ENCODE results near the gene PDE4B. TPM values are rescaled to one million over a fixed set of nuclear protein-coding genes. Genes with fewer than 3 reads are reported as not detected.
"Not testable (repeated sequence)": the region's sequence is repeated elsewhere in the genome, so short reads cannot be mapped to it uniquely, and the experiment has no call there.

Gene PDE4B
- polyA plus RNA-seq, 4 donors = 1.1 to 5.2 (median 3.7) TPM

GRCh38 chr1:65840683-65841082, 48.0 kb downstream of the PDE4B start:
- H3K36me3 ChIP-seq (ENCODE audit: control insufficient read depth in 3 of 3, insufficient read depth in 2 of 3, low read depth in 1 of 3, low read length in 3 of 3) = no peaks in the 10 kb centered on the region
- H3K4me3 ChIP-seq (ENCODE audit: low read depth in 1 of 3, low read length in 3 of 3) = no peak overlapping the region
- DNase-seq (no peak), FAIRE-seq (no peak)
- H3K9me3 ChIP-seq (ENCODE audit: control insufficient read depth in 2 of 2, insufficient read depth in 1 of 2, low read depth in 1 of 2, low read length in 1 of 2) = no peaks in the 10 kb centered on the region
- H3K27me3 ChIP-seq (ENCODE audit: control insufficient read depth in 3 of 3, insufficient read depth in 3 of 3, low read length in 3 of 3) = no peaks in the 10 kb centered on the region
- H3K27ac ChIP-seq (ENCODE audit: low read depth in 1 of 3, low read length in 2 of 3) = no peak overlapping the region
- WGBS, 3 donors = 89 to 91% (median 90%) methylated on average over 7 of the region's 7 CpGs
- H3K4me1 ChIP-seq (ENCODE audit: control insufficient read depth in 3 of 3, insufficient read depth in 2 of 3, low read depth in 1 of 3, low read length in 2 of 3) = no peaks in the 10 kb centered on the region

GRCh38 chr1:65844296-65844695, 51.6 kb downstream of the PDE4B start:
- no peak overlapping the region for H3K4me3 ChIP-seq (ENCODE audit: low read depth in 1 of 3, low read length in 3 of 3)
- H3K27ac ChIP-seq (ENCODE audit: low read depth in 1 of 3, low read length in 2 of 3) = no peak overlapping the region
- no peaks in the 10 kb centered on the region for H3K27me3 ChIP-seq (ENCODE audit: control insufficient read depth in 3 of 3, insufficient read depth in 3 of 3, low read length in 3 of 3)
- peaks cover 0 to 8% of the 10 kb centered on the region in 2 donors for H3K9me3 ChIP-seq (ENCODE audit: control insufficient read depth in 2 of 2, insufficient read depth in 1 of 2, low read depth in 1 of 2, low read length in 1 of 2)
- 68 to 90% (median 89%) methylated on average over 4 of the region's 4 CpGs for WGBS, 3 donors
- H3K36me3 ChIP-seq (ENCODE audit: control insufficient read depth in 3 of 3, insufficient read depth in 2 of 3, low read depth in 1 of 3, low read length in 3 of 3) = no peaks in the 10 kb centered on the region
- DNase-seq = no peak
- no peak for FAIRE-seq
- no peaks in the 10 kb centered on the region for H3K4me1 ChIP-seq (ENCODE audit: control insufficient read depth in 3 of 3, insufficient read depth in 2 of 3, low read depth in 1 of 3, low read length in 2 of 3)

- Histone ChIP-seq H3K9me3 (ENCODE audit: control insufficient read depth in 2 of 2, insufficient read depth in 1 of 2, low read depth in 1 of 2, low read length in 1 of 2) (peaks cover 0 to 10% of the 10 kb centered on the region in 2 donors), H3K4me1 (ENCODE audit: control insufficient read depth in 3 of 3, insufficient read depth in 2 of 3, low read depth in 1 of 3, low read length in 2 of 3) (no peaks in the 10 kb centered on the region), H3K36me3 (ENCODE audit: control insufficient read depth in 3 of 3, insufficient read depth in 2 of 3, low read depth in 1 of 3, low read length in 3 of 3) (no peaks in the 10 kb centered on the region), H3K27ac (ENCODE audit: low read depth in 1 of 3, low read length in 2 of 3) (no peak overlapping the region), H3K4me3 (ENCODE audit: low read depth in 1 of 3, low read length in 3 of 3) (no peak overlapping the region), H3K27me3 (ENCODE audit: control insufficient read depth in 3 of 3, insufficient read depth in 3 of 3, low read length in 3 of 3) (no peaks in the 10 kb centered on the region)
- DNase-seq (no peak), FAIRE-seq (no peak)
- WGBS, 3 donors = 55 to 66% (median 65%) methylated on average over 3 of the region's 3 CpGs
Measured at GRCh38 chr1:65844821-65845534, 52.3 kb downstream of the PDE4B start.

- Histone ChIP-seq H3K4me1 (ENCODE audit: control insufficient read depth in 3 of 3, insufficient read depth in 2 of 3, low read depth in 1 of 3, low read length in 2 of 3) (no peaks in the 10 kb centered on the region), H3K4me3 (ENCODE audit: low read depth in 1 of 3, low read length in 3 of 3) (no peak overlapping the region), H3K9me3 (ENCODE audit: control insufficient read depth in 2 of 2, insufficient read depth in 1 of 2, low read depth in 1 of 2, low read length in 1 of 2) (peaks cover 0 to 10% of the 10 kb centered on the region in 2 donors), H3K36me3 (ENCODE audit: control insufficient read depth in 3 of 3, insufficient read depth in 2 of 3, low read depth in 1 of 3, low read length in 3 of 3) (no peaks in the 10 kb centered on the region), H3K27ac (ENCODE audit: low read depth in 1 of 3, low read length in 2 of 3) (no peak overlapping the region), H3K27me3 (ENCODE audit: control insufficient read depth in 3 of 3, insufficient read depth in 3 of 3, low read length in 3 of 3) (no peaks in the 10 kb centered on the region)
- 74 to 85% (median 83%) methylated on average over 7 of the region's 7 CpGs for WGBS, 3 donors
- DNase-seq (no peak), FAIRE-seq (no peak)
Measured at GRCh38 chr1:65845535-65846060, 52.9 kb downstream of the PDE4B start.

- Histone ChIP-seq H3K4me3 (ENCODE audit: low read depth in 1 of 3, low read length in 3 of 3) (no peak overlapping the region), H3K9me3 (ENCODE audit: control insufficient read depth in 2 of 2, insufficient read depth in 1 of 2, low read depth in 1 of 2, low read length in 1 of 2) (peaks cover 0 to 10% of the 10 kb centered on the region in 2 donors), H3K36me3 (ENCODE audit: control insufficient read depth in 3 of 3, insufficient read depth in 2 of 3, low read depth in 1 of 3, low read length in 3 of 3) (no peaks in the 10 kb centered on the region), H3K27ac (ENCODE audit: low read depth in 1 of 3, low read length in 2 of 3) (no peak overlapping the region), H3K4me1 (ENCODE audit: control insufficient read depth in 3 of 3, insufficient read depth in 2 of 3, low read depth in 1 of 3, low read length in 2 of 3) (no peaks in the 10 kb centered on the region), H3K27me3 (ENCODE audit: control insufficient read depth in 3 of 3, insufficient read depth in 3 of 3, low read length in 3 of 3) (no peaks in the 10 kb centered on the region)
- DNase-seq (no peak), FAIRE-seq (no peak)
Measured at GRCh38 chr1:65846866-65847265, 54.2 kb downstream of the PDE4B start.

- Histone ChIP-seq H3K4me3 (ENCODE audit: low read depth in 1 of 3, low read length in 3 of 3) (no peak overlapping the region), H3K4me1 (ENCODE audit: control insufficient read depth in 3 of 3, insufficient read depth in 2 of 3, low read depth in 1 of 3, low read length in 2 of 3) (no peaks in the 10 kb centered on the region), H3K9me3 (ENCODE audit: control insufficient read depth in 2 of 2, insufficient read depth in 1 of 2, low read depth in 1 of 2, low read length in 1 of 2) (peaks cover 0 to 10% of the 10 kb centered on the region in 2 donors), H3K36me3 (ENCODE audit: control insufficient read depth in 3 of 3, insufficient read depth in 2 of 3, low read depth in 1 of 3, low read length in 3 of 3) (no peaks in the 10 kb centered on the region), H3K27ac (ENCODE audit: low read depth in 1 of 3, low read length in 2 of 3) (no peak overlapping the region), H3K27me3 (ENCODE audit: control insufficient read depth in 3 of 3, insufficient read depth in 3 of 3, low read length in 3 of 3) (no peaks in the 10 kb centered on the region)
- 73 to 81% (median 78%) methylated on average over 2 of the region's 2 CpGs for WGBS, 3 donors
- FAIRE-seq (no peak), DNase-seq (no peak)
Measured at GRCh38 chr1:65850281-65850680, 57.6 kb downstream of the PDE4B start.

- not testable (repeated sequence) for H3K27me3 ChIP-seq (ENCODE audit: control insufficient read depth in 3 of 3, insufficient read depth in 3 of 3, low read length in 3 of 3); H3K9me3 ChIP-seq (ENCODE audit: control insufficient read depth in 2 of 2, insufficient read depth in 1 of 2, low read depth in 1 of 2, low read length in 1 of 2); H3K4me3 ChIP-seq (ENCODE audit: low read depth in 1 of 3, low read length in 3 of 3); H3K4me1 ChIP-seq (ENCODE audit: control insufficient read depth in 3 of 3, insufficient read depth in 2 of 3, low read depth in 1 of 3, low read length in 2 of 3); H3K27ac ChIP-seq (ENCODE audit: low read depth in 1 of 3, low read length in 2 of 3); FAIRE-seq; H3K36me3 ChIP-seq (ENCODE audit: control insufficient read depth in 3 of 3, insufficient read depth in 2 of 3, low read depth in 1 of 3, low read length in 3 of 3); DNase-seq
- 73 to 84% (median 79%) methylated on average over 3 of the region's 3 CpGs for WGBS, 3 donors
Measured at GRCh38 chr1:65856591-65856990, 63.9 kb downstream of the PDE4B start.

- DNase-seq = no peak
- WGBS, 3 donors = 58 to 78% (median 67%) methylated on average over 1 of the region's 1 CpG
Measured at GRCh38 chr1:65866439-65866838, 73.7 kb downstream of the PDE4B start.

GRCh38 chr1:65872301-65872700, 79.6 kb downstream of the PDE4B start:
- WGBS, 3 donors = 4 to 25% (median 13%) methylated on average over 2 of the region's 2 CpGs
- H3K9me3 ChIP-seq (ENCODE audit: control insufficient read depth in 2 of 2, insufficient read depth in 1 of 2, low read depth in 1 of 2, low read length in 1 of 2) = peaks cover 0 to 2% of the 10 kb centered on the region in 2 donors
- H3K4me3 ChIP-seq (ENCODE audit: low read depth in 1 of 3, low read length in 3 of 3) = no peak overlapping the region
- FAIRE-seq = no peak
- H3K4me1 ChIP-seq (ENCODE audit: control insufficient read depth in 3 of 3, insufficient read depth in 2 of 3, low read depth in 1 of 3, low read length in 2 of 3) = no peaks in the 10 kb centered on the region
- no peak overlapping the region for H3K27ac ChIP-seq (ENCODE audit: low read depth in 1 of 3, low read length in 2 of 3)
- H3K27me3 ChIP-seq (ENCODE audit: control insufficient read depth in 3 of 3, insufficient read depth in 3 of 3, low read length in 3 of 3) = no peaks in the 10 kb centered on the region
- DNase-seq = no peak
- no peaks in the 10 kb centered on the region for H3K36me3 ChIP-seq (ENCODE audit: control insufficient read depth in 3 of 3, insufficient read depth in 2 of 3, low read depth in 1 of 3, low read length in 3 of 3)

More at GRCh38 chr1:65866439-65866838, 73.7 kb downstream of the PDE4B start:
- H3K4me1 ChIP-seq (ENCODE audit: control insufficient read depth in 3 of 3, insufficient read depth in 2 of 3, low read depth in 1 of 3, low read length in 2 of 3) = no peaks in the 10 kb centered on the region
- no peak overlapping the region for H3K4me3 ChIP-seq (ENCODE audit: low read depth in 1 of 3, low read length in 3 of 3)
- no peak overlapping the region for H3K27ac ChIP-seq (ENCODE audit: low read depth in 1 of 3, low read length in 2 of 3)
- H3K36me3 ChIP-seq (ENCODE audit: control insufficient read depth in 3 of 3, insufficient read depth in 2 of 3, low read depth in 1 of 3, low read length in 3 of 3) = no peaks in the 10 kb centered on the region
- no peaks in the 10 kb centered on the region for H3K27me3 ChIP-seq (ENCODE audit: control insufficient read depth in 3 of 3, insufficient read depth in 3 of 3, low read length in 3 of 3)
- no peak for FAIRE-seq
- H3K9me3 ChIP-seq (ENCODE audit: control insufficient read depth in 2 of 2, insufficient read depth in 1 of 2, low read depth in 1 of 2, low read length in 1 of 2) = peaks cover 0 to 4% of the 10 kb centered on the region in 2 donors
